ENCODE results near the gene DPYSL4.

DPYSL4 gene

GRCh38 chr10:132186488-132187429 is at the start of gene DPYSL4:
Gene DPYSL4 (plus strand): TSS chr10:132186948. CDS start chr10:132187064, 116 bp downstream.
- DNase-seq (ENCODE audit: low read depth): no peak

DNA sequence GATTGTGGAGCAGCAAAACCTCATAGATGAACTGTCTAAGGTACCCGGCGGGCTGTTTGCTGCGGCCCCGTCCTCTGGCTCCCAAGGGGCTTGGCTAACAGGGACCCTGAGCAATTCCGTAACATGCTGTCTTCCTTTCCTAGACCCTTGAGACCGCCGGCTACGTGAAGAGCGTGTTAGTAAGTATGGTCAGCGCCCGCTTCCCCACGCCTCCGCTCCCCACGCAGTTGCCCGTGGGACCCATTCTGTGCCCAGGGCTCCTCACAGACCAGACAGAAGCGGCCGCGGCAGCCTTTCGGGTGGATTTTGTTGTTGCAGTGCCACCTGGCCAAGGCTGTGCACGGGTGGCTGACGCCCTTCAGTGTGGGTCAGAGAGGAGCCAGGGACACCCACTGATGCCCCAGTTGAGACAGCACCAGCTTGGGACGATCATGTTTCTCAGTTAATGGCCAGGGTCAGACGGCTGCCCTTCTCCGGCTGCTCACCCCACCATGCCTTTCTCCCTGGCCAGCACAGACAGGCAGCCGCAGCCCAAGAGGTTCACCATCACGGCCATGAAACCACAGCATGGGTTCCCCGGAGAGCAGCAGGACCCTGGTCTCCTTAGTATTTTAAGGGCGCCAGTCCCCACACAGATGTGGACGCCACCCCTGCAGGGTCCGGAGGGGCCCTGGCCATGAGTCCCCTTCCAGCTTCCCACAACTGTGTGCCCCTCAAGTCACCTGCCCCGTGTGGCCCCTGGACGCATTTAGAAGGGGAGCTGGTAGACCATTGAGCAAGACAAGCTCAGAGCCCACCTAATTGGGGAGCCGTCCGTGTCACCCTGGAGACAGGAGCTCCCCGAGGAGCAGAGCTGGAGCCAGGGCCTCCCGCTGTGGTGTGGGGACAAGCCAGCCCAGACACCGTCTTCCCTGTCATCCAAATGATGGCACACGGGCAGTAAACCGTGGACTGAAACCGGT is 49.4 kb upstream of the DPYSL4 start:
- DNase-seq (ENCODE audit: low read depth): no peak

DNA sequence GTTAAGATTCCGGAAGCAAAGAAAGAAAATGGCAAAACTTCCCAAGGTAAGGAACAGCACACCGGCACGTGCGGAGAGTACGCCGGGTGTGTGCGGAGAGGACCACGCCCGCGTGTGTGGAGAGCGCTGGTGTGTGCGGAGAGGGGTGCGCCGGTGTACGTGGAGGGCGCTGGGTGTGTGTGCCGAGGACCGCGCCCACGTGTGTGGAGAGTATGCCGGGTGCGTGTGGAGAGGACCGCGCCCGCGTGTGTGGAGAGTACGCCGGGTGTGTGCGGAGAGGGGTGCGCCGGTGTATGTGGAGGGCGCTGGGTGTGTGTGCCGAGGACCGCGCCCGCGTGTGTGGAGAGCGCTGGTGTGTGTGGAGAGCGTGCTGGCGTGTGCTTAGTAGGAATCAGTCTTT is 48.6 kb upstream of the DPYSL4 start:
- no peak for DNase-seq (ENCODE audit: low read depth)

GRCh38 chr10:132138596-132138995 is 48.2 kb upstream of the DPYSL4 start:
- no peak for DNase-seq (ENCODE audit: low read depth)

DNA sequence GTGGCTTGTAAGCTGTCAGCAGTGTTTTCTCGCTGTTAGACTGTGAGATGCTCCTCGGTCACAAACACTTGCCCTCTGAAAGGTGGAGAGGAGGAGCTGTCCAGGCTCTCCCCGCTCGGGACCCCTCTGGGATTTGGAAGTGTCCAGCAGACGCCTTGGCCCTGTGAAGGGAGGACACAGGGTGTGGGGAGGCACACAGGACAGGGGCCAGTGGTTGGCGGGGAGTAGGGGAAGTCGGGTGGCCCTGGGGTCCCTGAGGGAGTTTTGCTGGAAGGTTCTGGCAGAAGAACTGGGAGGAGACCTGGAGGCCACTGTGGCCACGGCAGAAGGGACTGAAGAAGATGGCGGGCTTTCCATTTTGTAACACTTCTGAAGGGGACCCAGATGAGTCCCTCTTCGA is 47.2 kb upstream of the DPYSL4 start:
- no peak for DNase-seq (ENCODE audit: low read depth)

- DNase-seq (ENCODE audit: low read depth): no peak
Measured at GRCh38 chr10:132140167-132140925, 46.4 kb upstream of the DPYSL4 start.

- DNase-seq (ENCODE audit: low read depth): no peak
Measured at GRCh38 chr10:132141076-132141475, 45.7 kb upstream of the DPYSL4 start.

- no peak for DNase-seq (ENCODE audit: low read depth)
Measured at GRCh38 chr10:132141526-132142395, 45.0 kb upstream of the DPYSL4 start.

- no peak for DNase-seq (ENCODE audit: low read depth)
Measured at GRCh38 chr10:132142396-132143161, 44.2 kb upstream of the DPYSL4 start.

DNA sequence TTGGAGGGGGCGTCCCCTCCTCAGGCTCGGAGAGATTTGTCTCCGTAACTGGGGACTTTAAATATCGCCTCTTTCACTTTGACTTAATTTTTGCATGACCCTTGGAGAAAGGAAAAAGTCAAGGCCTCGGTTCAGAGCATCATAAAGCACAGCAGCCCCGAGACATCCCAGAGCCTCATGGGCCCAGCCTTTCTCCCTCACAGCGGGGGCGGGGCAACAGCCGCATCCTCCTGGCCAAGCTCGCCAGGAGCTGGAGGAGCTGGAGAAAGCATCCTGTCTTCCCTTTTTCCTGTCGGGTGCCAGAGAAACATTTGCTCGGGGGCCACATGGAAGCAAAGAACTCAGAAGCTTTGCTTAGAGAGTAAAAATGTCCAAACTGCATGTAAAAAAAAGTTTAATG is 43.6 kb upstream of the DPYSL4 start:
- no peak for DNase-seq (ENCODE audit: low read depth)

DNA sequence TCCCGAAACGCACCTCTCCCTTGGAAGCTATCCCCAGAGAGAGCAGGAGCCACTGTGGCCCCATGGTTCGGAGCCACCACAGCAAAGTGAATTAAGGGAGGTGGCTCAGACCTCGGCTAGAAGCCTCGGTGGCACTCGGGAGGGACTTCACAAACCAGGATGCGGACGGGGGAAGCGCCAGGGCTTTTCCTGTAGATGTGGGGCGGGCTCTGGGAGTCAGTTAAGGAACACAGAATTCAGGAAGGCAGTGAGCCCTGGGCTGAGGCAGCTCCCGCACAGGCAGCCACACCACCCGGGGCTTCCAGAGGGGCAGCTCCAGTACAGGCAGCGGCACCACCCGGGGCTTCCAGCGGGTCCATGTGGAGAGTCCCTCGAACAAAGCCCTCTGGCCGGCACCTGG is 42.7 kb upstream of the DPYSL4 start:
- DNase-seq (ENCODE audit: low read depth): no peak

GRCh38 chr10:132145002-132145401 is 41.7 kb upstream of the DPYSL4 start:
- DNase-seq (ENCODE audit: low read depth): no peak

- no peak for DNase-seq (ENCODE audit: low read depth)
Measured at GRCh38 chr10:132145521-132146185, 41.1 kb upstream of the DPYSL4 start.

DNA sequence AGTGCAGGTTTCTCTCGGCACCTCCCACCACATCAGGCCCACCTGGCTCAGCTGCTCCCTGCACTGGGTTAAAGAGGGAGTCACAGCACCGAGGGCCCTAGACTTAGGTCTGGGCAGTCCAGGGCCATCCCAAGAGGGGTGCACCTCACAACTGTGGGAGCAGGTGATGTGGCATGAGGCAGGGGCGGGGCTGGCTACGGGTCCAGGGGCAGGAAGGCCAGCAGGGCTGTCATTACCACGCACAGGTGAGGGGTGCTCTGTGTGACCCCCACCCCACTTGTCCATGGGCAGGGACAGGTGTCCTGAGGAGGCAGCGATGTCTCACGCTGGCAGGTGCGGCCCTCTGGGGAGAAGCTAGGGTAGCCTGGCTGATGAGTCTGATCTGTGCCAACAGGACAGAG is 40.5 kb upstream of the DPYSL4 start:
- DNase-seq (ENCODE audit: low read depth): no peak

GRCh38 chr10:132146941-132147915 is 39.5 kb upstream of the DPYSL4 start:
- no peak for DNase-seq (ENCODE audit: low read depth)

DNA sequence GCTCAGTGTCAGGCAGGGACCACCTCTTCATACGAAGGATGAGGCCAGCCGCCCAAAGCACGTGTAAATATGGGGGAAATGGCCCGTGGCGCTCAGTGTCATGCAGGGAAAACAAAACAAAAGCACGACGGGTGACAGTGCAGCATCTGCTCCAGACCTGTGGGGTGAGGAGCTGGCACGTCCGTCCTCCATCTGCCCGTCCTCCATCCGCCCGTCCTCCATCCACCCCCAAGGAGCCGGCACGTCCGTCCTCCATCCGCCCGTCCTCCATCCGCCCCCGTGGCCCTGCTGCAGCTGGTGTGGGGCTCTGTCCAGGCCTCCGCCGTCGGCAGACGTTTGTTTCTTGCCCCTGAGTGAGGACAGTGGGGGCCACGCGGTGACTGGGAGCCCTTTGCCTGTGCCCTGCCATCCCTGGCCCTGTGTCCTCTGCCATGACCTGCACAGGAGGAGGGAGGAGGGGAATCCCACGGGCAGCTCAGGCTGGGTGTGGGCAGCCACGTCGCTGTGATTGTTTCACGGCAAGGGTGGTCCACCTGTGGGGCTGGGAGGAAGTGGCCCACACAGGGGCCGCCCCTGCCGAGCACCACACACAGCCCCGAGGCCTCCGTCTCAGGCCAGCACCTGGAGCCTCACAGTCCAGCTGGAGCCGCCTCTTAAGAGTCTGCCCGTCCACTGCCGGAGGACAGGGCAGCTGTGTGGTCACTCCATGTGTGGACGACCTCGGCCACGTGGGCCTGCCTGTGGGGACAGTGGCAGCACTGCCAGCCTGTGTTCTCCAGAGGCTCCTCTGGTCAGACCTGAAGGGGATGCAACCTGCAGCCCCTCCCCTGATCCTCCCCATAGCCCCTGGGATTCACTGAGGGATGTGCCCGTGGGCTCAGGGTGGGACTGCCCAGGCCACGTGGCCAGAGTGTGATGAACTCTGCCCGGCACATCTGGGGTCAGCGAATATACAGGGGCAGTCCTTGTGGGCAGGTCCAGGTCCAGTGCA is 38.2 kb upstream of the DPYSL4 start:
- no peak for DNase-seq (ENCODE audit: low read depth)

- no peak for DNase-seq (ENCODE audit: low read depth)
Measured at GRCh38 chr10:132149271-132149670, 37.5 kb upstream of the DPYSL4 start.

Data from stimulated activated CD8-positive, alpha-beta memory T cell treated with anti-CD3 and anti-CD28 coated beads, Interleukin-7, amount 100 ng/mL, for 24 hours (primary cell).